ENCODE results near the gene COL23A1. TPM values are rescaled to one million over a fixed set of nuclear protein-coding genes. Genes with fewer than 3 reads are reported as not detected.

Gene COL23A1
- total RNA-seq, 1 experiment from 2014 or later = 21.7 TPM

GRCh38 chr5:178476972-178477754, 113.0 kb downstream of the COL23A1 start:
- DNase-seq (ENCODE audit: low read depth) = no peak

DNA sequence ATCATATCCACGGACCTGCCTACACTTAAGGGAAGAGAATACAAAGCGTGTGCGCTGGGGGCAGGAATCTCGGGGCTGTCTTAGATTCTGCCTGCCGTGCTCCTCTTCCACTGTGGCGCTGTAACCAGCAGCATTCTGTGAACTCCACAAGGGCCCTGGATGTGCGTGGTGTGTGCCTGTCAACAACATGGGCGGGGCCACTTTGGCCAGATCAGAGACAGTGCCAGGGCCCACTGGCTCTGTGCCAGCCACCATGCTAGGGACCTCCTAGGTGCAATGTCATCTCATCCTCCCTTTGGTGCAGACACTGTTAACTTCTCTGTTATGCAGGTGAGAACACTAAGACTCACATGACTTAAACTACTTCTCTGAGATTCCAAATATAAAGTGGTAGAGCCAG, 113.7 kb downstream of the COL23A1 start:
- DNase-seq (ENCODE audit: low read depth) = no peak

DNA sequence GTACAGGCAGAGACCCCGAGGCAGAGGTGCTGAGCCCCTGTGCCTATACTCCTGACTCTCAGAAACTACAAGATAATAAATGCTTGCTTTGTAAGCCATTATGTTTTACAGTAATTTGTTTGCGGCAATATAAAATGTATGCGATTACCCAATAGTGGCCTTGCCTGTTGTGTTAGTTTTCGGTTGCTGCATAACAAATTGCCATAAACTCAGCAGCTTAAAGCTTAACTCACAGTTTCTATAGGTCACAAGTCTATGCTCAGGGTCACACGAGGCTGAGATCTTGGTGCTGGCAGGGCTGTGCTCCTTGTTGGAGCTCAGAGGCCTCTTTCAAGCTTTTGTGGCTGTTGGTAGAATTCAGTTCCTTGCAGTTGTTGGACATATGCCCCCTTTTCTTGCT, 114.8 kb downstream of the COL23A1 start:
- DNase-seq (ENCODE audit: low read depth) = no peak

DNA sequence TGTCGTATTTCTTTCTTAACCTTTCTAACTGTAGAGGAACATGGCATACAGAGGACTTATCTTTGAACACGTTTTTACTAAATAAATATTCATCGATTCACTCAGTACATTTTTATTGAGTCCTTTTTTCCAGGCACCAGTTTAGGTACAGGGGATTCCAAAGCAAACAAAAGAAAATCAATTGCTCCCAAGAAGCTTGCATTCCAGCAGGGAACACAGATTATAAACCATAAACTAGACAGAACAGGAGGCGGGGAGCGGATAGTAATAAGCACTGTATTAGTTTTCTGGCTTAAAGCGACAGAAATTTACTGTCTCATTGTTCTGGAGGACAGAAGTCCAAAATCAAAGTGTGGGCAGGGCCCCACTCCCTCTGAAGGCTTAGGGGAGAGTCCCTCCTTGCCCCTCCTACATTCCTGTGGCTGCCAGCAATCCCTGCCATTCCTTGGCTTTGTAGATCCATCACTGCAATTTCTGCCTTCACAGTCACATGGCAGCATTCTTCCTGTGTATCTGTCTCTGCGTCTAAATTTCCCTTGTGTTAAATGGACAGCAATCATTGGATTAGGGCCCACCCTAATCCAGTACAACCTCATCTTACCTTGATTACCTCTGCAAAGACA, 115.5 kb downstream of the COL23A1 start:
- DNase-seq (ENCODE audit: low read depth) = peak; percentile 80

GRCh38 chr5:178473854-178474253, 116.3 kb downstream of the COL23A1 start:
- DNase-seq (ENCODE audit: low read depth) = no peak

DNA sequence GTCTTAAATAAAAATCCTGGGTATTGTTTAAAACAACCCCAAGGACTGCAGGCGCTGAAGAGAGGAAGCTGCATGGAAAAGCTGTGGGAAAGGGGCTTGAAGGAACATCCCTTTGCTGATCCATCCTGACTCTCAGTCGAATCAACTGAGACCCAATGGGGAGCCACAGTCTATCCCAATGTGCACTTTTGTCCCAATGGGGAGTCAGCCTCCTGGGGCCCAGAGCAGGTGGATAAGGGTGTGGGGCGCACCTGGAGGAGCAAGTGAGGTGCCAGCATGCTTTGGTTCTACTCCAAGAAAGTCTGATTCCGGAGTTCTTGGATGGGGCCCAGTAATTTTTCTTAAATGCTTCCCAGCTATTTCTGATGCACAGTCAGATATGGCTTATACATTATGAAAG, 118.1 kb downstream of the COL23A1 start:
- no peak for DNase-seq (ENCODE audit: low read depth)

- DNase-seq (ENCODE audit: low read depth) = no peak
Observed at GRCh38 chr5:178471711-178472110, 118.5 kb downstream of the COL23A1 start.

DNA sequence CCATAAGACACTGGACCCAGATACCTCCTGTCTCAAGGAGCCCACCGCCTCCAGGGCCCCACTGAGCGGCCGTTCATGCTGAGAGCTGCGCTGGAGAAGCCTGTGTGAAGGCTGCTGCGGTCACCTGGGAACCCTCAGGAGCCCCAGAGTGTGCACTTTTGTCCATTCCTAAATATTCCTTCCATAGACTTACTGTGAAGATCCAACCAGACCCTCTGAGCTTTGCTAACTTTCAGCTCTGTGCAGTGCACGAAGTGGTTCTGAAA, 119.5 kb downstream of the COL23A1 start:
- no peak for DNase-seq (ENCODE audit: low read depth)

DNA sequence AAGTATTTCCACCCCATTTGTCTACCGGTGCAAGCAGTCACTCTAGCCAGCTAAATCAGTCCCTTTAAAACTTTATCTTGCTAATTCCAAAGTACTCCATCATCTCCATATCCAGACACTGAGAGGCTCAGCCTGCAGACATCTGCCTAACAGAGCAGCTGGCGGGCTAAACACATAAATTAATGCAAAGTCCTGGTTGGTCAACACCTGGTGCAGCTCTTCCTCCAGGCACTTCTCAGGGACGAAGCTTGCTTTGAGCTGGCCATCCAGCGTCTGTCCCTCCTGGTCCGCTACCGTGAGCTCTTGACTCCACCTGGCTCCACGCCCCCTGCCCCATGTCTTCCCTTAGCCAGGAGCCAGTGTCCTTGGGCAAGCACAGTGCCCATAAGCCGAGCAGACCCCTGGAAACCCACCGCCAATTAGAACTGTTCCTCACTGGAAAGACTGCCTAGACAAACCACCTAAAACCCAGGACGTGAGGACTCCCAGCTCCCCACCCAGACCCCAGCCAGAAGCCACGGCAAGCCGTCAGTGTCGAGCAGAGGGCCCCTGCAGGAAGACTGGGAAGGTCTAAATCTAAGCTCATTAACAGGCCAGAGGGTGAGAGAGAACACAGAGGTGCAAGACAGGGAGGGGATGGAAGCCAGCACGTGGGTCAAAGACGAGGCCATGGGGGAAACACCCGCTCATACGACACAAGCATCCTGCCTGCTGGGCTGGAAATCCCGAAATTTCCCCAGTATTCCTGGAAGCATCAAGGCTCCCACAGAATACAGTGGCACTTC, 120.0 kb downstream of the COL23A1 start:
- DNase-seq (ENCODE audit: low read depth) = no peak

- no peak for DNase-seq (ENCODE audit: low read depth)
Observed at GRCh38 chr5:178469011-178469974, 120.9 kb downstream of the COL23A1 start.

- no peak for DNase-seq (ENCODE audit: low read depth)
Observed at GRCh38 chr5:178468196-178468685, 122.0 kb downstream of the COL23A1 start.

DNA sequence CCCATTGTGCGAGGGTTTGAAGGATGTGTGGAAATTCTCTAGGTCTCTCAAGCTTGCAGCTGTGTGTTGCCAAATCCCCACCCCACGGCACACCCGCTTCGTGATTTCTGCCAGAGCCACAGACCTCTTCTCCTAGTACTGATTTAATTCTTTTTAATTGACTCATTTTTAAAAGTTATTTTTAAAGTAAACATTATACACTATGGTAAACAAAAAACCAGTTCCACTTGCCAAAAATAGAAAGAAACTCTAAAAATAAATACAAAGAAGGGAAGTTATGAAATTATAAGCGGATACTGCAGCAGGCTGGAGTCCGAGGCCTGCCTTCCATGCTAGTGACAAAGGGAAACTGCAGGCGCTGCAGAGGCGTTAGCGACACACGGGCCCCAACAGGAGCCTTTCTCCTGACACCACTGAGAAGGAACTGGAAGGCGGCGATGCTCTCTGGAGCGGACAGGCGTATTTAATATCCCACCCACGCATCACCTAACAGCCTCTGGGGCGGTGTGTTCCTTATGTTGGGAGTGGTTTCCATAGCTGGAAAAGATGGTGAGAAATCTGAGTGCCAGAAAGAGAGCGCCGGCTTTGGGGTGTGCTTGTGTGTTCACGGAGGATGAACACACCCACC, 122.5 kb downstream of the COL23A1 start:
- DNase-seq (ENCODE audit: low read depth) = peak; percentile 76

- DNase-seq (ENCODE audit: low read depth) = no peak
Observed at GRCh38 chr5:178467205-178467567, 123.0 kb downstream of the COL23A1 start.

DNA sequence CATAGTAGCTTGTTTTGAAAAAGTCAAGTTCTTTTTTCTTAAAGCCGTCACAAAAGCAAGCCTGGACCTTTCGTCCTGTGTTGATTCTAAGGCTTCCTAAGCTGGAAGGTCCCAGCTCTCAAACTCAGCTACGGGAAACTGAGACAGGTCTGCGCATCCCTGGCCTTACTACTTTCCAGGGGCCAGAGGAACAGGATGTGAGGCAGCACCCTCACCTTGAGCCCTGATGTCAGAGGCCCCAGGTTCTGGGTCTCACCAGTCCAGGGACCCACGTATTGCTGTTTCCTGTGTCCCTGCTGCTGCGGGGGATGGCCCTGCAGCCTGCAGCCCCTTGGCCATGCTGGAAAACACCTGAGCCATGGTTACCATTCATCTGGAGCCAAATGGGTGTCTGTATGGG, 123.9 kb downstream of the COL23A1 start:
- DNase-seq (ENCODE audit: low read depth) = no peak

DNA sequence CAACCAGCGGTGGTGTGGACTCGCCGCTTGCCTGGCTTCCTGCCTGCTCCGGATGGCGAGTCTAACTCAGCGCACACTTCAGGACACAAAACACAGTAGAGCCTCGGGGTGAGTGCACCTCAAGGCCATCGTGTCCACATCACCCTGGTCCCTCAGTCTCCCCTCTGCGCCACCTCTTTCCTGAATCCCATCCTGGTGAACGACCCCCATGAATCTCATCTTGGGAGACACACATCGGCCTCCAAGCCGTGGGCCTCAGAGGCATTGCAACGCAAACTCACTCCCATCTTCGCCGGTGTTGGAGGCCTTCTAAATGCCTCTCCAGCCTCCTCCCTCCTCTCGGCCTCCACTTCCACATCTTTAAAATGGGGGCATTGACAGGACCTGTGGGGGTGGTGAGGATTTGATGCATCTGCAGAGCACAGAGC, 124.3 kb downstream of the COL23A1 start:
- DNase-seq (ENCODE audit: low read depth) = no peak

DNA sequence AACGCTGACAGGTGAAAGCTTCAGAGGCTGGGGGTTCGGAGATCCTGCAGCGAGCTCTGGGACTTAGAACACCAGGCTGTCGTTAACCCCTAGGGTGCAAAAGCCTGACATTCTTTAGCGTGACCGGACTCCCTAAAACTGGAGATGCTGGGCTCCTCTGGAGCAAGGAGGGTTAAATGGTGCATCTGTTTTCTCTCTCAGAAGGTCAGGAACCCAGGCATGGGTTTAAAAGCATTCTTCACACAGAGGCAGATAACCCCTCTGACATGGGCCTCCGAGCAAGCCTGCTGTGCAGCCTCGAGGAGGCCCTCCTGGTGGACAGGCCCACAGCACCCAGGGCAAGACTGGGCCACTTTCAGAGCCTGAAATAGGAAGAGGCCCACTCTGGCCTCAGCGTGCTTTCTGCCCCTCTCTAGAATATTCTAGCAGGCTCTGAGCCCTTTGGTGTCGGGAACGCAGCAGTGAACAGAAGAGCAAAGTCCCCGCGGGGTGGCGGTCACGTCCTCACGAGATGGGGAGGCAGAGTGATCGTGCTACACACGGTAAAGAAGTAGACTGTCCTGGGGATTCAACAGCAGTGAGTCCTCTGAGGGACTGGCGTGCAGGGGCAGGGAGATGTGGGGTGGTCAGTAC, 124.8 kb downstream of the COL23A1 start:
- DNase-seq (ENCODE audit: low read depth) = no peak

GRCh38 chr5:178464431-178465048, 125.7 kb downstream of the COL23A1 start:
- DNase-seq (ENCODE audit: low read depth) = no peak

- no peak for DNase-seq (ENCODE audit: low read depth)
Observed at GRCh38 chr5:178463321-178464155, 126.7 kb downstream of the COL23A1 start.

- DNase-seq (ENCODE audit: low read depth) = peak; percentile 85
Observed at GRCh38 chr5:178462816-178463215, 127.4 kb downstream of the COL23A1 start.

All from Daoy (cell line).